ENCODE data around the gene EVI2B. TPM values are rescaled to one million over a fixed set of nuclear protein-coding genes. Genes with fewer than 3 reads are reported as not detected.

Gene EVI2B
- total and polyA plus RNA-seq, 2 of the 4 experiments (the other 2 are of a cell fraction) = under 0.01 to 0.17 TPM

- Histone ChIP-seq H2BK5ac (ENCODE audit: low read depth, low read length, poor library complexity, severe bottlenecking) (no peak overlapping the region), H4K20me1 (ENCODE audit: insufficient read depth, low read length) (no peaks in the 10 kb centered on the region; the same call in 1 of the 2 replicates), H3K79me1 (ENCODE audit: low read depth in 1 of 2, low read length in 2 of 2) (peaks cover 5 to 32% of the 10 kb centered on the region in 2 experiments; a peak in 3 of 4 replicates), H3K36me3 (ENCODE audit: control insufficient read depth, insufficient read depth, low read length) (no peaks in the 10 kb centered on the region; the same call in 1 of the 2 replicates), H3K9ac (ENCODE audit: low read depth, low read length) (no peak overlapping the region), H3K56ac (ENCODE audit: extremely low read depth, insufficient read depth, low read length) (no peak overlapping the region), H2AK5ac (ENCODE audit: low read depth, low read length) (0 out of 2 replicates have a peak overlapping the region, but pooled peaks have one; percentile 28), H3K9me1 (ENCODE audit: insufficient read depth, low read length) (no peaks in the 10 kb centered on the region; the same call in 1 of the 2 replicates), H3K14ac (replicated peaks; ENCODE audit: low read depth, low read length) (0 out of 2 replicates have a peak overlapping the region, but pooled peaks have one; percentile 21), H3K9me3 (ENCODE audit: control insufficient read depth, insufficient read depth, low read length) (no peaks in the 10 kb centered on the region), H3K4me3 (ENCODE audit: insufficient read depth, low read depth, low read length) (no peak overlapping the region), H3K23ac (ENCODE audit: low read depth, low read length) (no peak overlapping the region; the same call in 1 of the 2 replicates), H3K4me2 (ENCODE audit: low read depth, low read length) (no peak overlapping the region), H3K18ac (ENCODE audit: low read depth, low read length) (no peak overlapping the region), H3K4ac (ENCODE audit: low read depth, low read length) (no peak overlapping the region; the same call in 1 of the 2 replicates), H2AK9ac (replicated peaks; ENCODE audit: low read depth, low read length, poor library complexity) (no peak overlapping the region), H2BK15ac (ENCODE audit: low read depth, low read length) (peak overlapping the region; percentile 9; the same call in 1 of the 3 replicates), H4K91ac (ENCODE audit: insufficient read depth, low read depth, low read length) (no peak overlapping the region), H2BK120ac (ENCODE audit: low read depth, low read length) (no peak overlapping the region), H3K4me1 (ENCODE audit: control insufficient read depth, insufficient read depth, low read length) (peaks cover 2% of the 10 kb centered on the region; the same call in 1 of the 2 replicates), H2AFZ (replicated peaks; ENCODE audit: low read length, poor library complexity) (no peak overlapping the region), H4K8ac (ENCODE audit: low read depth in 2 of 2, low read length in 2 of 2) (no peak overlapping the region), H4K5ac (ENCODE audit: low read depth, low read length) (no peak overlapping the region), H3K27me3 (ENCODE audit: control insufficient read depth, insufficient read depth, low read length) (no peaks in the 10 kb centered on the region), H2BK20ac (ENCODE audit: low read depth, low read length) (0 out of 2 replicates have a peak overlapping the region, but pooled peaks have one; percentile 43), H3K27ac (ENCODE audit: insufficient read depth, low read length) (no peak overlapping the region)
- in situ Hi-C loops (cut with MboI; ENCODE audit: low sequenced_read_pairs) (no loop called here), dilution Hi-C loops (cut with HindIII; ENCODE audit: low sequenced_read_pairs, unreplicated experiment) (no loop called here), intact Hi-C loops (cut with micrococcal nuclease) (no loop called here)
- DNase-seq (no peak), ATAC-seq (ENCODE audit: low read depth) (no peak)
- no CpG with 5 or more reads among the region's 3 CpGs for WGBS, 2 experiments (ENCODE audit: extremely low coverage in 2 of 2, insufficient read length in 1 of 2)
- CTCF ChIA-PET = no interaction called here
- no TSS peak for BruUV-seq (replicated peaks)
- TF ChIP-seq MAZ (IDR thresholded peaks at IDR 0.05; ENCODE audit: borderline replicate concordance, low read depth, low read length) (no peak), SMC3 (IDR thresholded peaks at IDR 0.05; ENCODE audit: low read depth, low read length) (no peak), FOS (IDR thresholded peaks at IDR 0.05; ENCODE audit: low read depth, low read length) (no peak), RFX5 (IDR thresholded peaks at IDR 0.05; ENCODE audit: low read depth, low read length) (no peak), RCOR1 (IDR thresholded peaks at IDR 0.05; ENCODE audit: insufficient replicate concordance, low read length) (no peak), CEBPB (IDR thresholded peaks at IDR 0.05; ENCODE audit: low read depth, low read length) (no peak), BHLHE40 (IDR thresholded peaks at IDR 0.05; ENCODE audit: low read depth, low read length) (no peak), CHD1 (IDR thresholded peaks at IDR 0.05; ENCODE audit: low read depth, low read length) (no peak), NFE2L2 (IDR thresholded peaks at IDR 0.05; ENCODE audit: low read depth, low read length) (no peak), MXI1 (IDR thresholded peaks at IDR 0.05; ENCODE audit: borderline replicate concordance, low read depth, low read length) (no peak), POLR2A (IDR thresholded peaks at IDR 0.05; ENCODE audit: low read depth, low read length) (no peak), MAFK (IDR thresholded peaks at IDR 0.05; ENCODE audit: low read depth, low read length) (no peak), RAD21 (IDR thresholded peaks at IDR 0.05; ENCODE audit: low read length) (no peak)
- TF ChIP-seq, protein P1, sequence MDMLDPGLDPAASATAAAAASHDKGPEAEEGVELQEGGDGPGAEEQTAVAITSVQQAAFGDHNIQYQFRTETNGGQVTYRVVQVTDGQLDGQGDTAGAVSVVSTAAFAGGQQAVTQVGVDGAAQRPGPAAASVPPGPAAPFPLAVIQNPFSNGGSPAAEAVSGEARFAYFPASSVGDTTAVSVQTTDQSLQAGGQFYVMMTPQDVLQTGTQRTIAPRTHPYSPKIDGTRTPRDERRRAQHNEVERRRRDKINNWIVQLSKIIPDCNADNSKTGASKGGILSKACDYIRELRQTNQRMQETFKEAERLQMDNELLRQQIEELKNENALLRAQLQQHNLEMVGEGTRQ (IDR thresholded peaks at IDR 0.05; ENCODE audit: low read depth, low read length) = no peak
- TF ChIP-seq, protein P2, sequence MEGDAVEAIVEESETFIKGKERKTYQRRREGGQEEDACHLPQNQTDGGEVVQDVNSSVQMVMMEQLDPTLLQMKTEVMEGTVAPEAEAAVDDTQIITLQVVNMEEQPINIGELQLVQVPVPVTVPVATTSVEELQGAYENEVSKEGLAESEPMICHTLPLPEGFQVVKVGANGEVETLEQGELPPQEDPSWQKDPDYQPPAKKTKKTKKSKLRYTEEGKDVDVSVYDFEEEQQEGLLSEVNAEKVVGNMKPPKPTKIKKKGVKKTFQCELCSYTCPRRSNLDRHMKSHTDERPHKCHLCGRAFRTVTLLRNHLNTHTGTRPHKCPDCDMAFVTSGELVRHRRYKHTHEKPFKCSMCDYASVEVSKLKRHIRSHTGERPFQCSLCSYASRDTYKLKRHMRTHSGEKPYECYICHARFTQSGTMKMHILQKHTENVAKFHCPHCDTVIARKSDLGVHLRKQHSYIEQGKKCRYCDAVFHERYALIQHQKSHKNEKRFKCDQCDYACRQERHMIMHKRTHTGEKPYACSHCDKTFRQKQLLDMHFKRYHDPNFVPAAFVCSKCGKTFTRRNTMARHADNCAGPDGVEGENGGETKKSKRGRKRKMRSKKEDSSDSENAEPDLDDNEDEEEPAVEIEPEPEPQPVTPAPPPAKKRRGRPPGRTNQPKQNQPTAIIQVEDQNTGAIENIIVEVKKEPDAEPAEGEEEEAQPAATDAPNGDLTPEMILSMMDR (conservative IDR thresholded peaks at IDR 0.05; ENCODE audit: low read depth, low read length) = no peak
- TF ChIP-seq, protein P3, sequence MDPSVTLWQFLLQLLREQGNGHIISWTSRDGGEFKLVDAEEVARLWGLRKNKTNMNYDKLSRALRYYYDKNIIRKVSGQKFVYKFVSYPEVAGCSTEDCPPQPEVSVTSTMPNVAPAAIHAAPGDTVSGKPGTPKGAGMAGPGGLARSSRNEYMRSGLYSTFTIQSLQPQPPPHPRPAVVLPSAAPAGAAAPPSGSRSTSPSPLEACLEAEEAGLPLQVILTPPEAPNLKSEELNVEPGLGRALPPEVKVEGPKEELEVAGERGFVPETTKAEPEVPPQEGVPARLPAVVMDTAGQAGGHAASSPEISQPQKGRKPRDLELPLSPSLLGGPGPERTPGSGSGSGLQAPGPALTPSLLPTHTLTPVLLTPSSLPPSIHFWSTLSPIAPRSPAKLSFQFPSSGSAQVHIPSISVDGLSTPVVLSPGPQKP (IDR thresholded peaks at IDR 0.05; ENCODE audit: borderline replicate concordance, low read depth, low read length) = no peak
- POLR2A ChIA-PET (ENCODE audit: unreplicated experiment) = no interaction called here
Measured at GRCh38 chr17:31314782-31315100, 887 bp upstream of the EVI2B start.
